ENCODE measurements around the gene CECR2. TPM values are rescaled to one million over a fixed set of nuclear protein-coding genes. Genes with fewer than 3 reads are reported as not detected.

Gene CECR2
- total RNA-seq, 1 donor from 2014 or later: 67.8 TPM

- H3K27ac ChIP-seq: no peak overlapping the region
- H2AFZ ChIP-seq (replicated peaks): no peak overlapping the region
- Mint-ChIP-seq H3K4me1 (peaks cover 10% of the 10 kb centered on the region), H3K4me3 (no peak overlapping the region), H3K36me3 (peaks cover 37% of the 10 kb centered on the region), H3K27me3 (ENCODE audit: insufficient read depth, low read depth) (peaks cover 4% of the 10 kb centered on the region), H3K27ac (no peak overlapping the region), H3K9me3 (peaks cover 12% of the 10 kb centered on the region)
- no peaks in the 10 kb centered on the region for H3K36me3 ChIP-seq
- H3K4me1 ChIP-seq: peaks cover 21% of the 10 kb centered on the region
- peaks cover 93% of the 10 kb centered on the region for H4K20me1 ChIP-seq (ENCODE audit: low read depth)
- H3K9me3 ChIP-seq (ENCODE audit: low read depth): no peaks in the 10 kb centered on the region
- H3F3A ChIP-seq (ENCODE audit: low read depth): peaks cover 31% of the 10 kb centered on the region
- no peak for TF ChIP-seq EZH2phosphoT487 (IDR thresholded peaks at IDR 0.05)
- no peak for TF ChIP-seq CTCF (IDR thresholded peaks at IDR 0.05)
- no peak for TF ChIP-seq EZH2 (IDR thresholded peaks at IDR 0.05)
- no peak overlapping the region for H3K4me2 ChIP-seq
- H3K9ac ChIP-seq: no peak overlapping the region
- H3K27me3 ChIP-seq: no peaks in the 10 kb centered on the region
- peaks cover 100% of the 10 kb centered on the region for H3K79me2 ChIP-seq (ENCODE audit: low read depth)
- no peak for DNase-seq (ENCODE audit: low spot score)
- no peak overlapping the region for H3K4me3 ChIP-seq
Observed at GRCh38 chr22:17407643-17408042, 38.4 kb downstream of the CECR2 start.

GRCh38 chr22:17410576-17410975 lies 41.3 kb downstream of the CECR2 start:
- Mint-ChIP-seq H3K9me3 (peaks cover 16% of the 10 kb centered on the region), H3K27ac (no peak overlapping the region), H3K27me3 (ENCODE audit: insufficient read depth, low read depth) (peaks cover 2% of the 10 kb centered on the region), H3K4me3 (no peak overlapping the region), H3K36me3 (peaks cover 41% of the 10 kb centered on the region), H3K4me1 (peaks cover 12% of the 10 kb centered on the region)
- Histone ChIP-seq H3K4me3 (no peak overlapping the region), H3K9me3 (ENCODE audit: low read depth) (no peaks in the 10 kb centered on the region), H3K4me2 (no peak overlapping the region), H3K27ac (no peak overlapping the region), H3K27me3 (no peaks in the 10 kb centered on the region), H4K20me1 (ENCODE audit: low read depth) (peaks cover 98% of the 10 kb centered on the region), H3K4me1 (peaks cover 37% of the 10 kb centered on the region), H3K36me3 (no peaks in the 10 kb centered on the region), H3K79me2 (ENCODE audit: low read depth) (peaks cover 100% of the 10 kb centered on the region), H2AFZ (replicated peaks) (no peak overlapping the region), H3F3A (ENCODE audit: low read depth) (peaks cover 35% of the 10 kb centered on the region), H3K9ac (no peak overlapping the region)
- DNase-seq (ENCODE audit: low spot score): no peak
- TF ChIP-seq EZH2 (IDR thresholded peaks at IDR 0.05): no peak
- TF ChIP-seq EZH2phosphoT487 (IDR thresholded peaks at IDR 0.05): no peak
- TF ChIP-seq CTCF (IDR thresholded peaks at IDR 0.05): no peak

- no peak overlapping the region for H3K9ac ChIP-seq
- H3K4me1 ChIP-seq: peaks cover 39% of the 10 kb centered on the region
- peaks cover 98% of the 10 kb centered on the region for H4K20me1 ChIP-seq (ENCODE audit: low read depth)
- H3K4me3 ChIP-seq: no peak overlapping the region
- no peaks in the 10 kb centered on the region for H3K27me3 ChIP-seq
- H3K27ac Mint-ChIP-seq: no peak overlapping the region
- no peak overlapping the region for H2AFZ ChIP-seq (replicated peaks)
- TF ChIP-seq EZH2 (IDR thresholded peaks at IDR 0.05) (no peak), EZH2phosphoT487 (IDR thresholded peaks at IDR 0.05) (no peak), CTCF (IDR thresholded peaks at IDR 0.05) (no peak)
- peaks cover 35% of the 10 kb centered on the region for H3F3A ChIP-seq (ENCODE audit: low read depth)
- H3K9me3 Mint-ChIP-seq: peaks cover 16% of the 10 kb centered on the region
- peak overlapping the region; percentile 78 for H3K27ac ChIP-seq
- H3K9me3 ChIP-seq (ENCODE audit: low read depth): no peaks in the 10 kb centered on the region
- no peak overlapping the region for H3K4me3 Mint-ChIP-seq
- peaks cover 12% of the 10 kb centered on the region for H3K4me1 Mint-ChIP-seq
- H3K79me2 ChIP-seq (ENCODE audit: low read depth): peaks cover 100% of the 10 kb centered on the region
- peaks cover 43% of the 10 kb centered on the region for H3K36me3 Mint-ChIP-seq
- H3K36me3 ChIP-seq: no peaks in the 10 kb centered on the region
- H3K4me2 ChIP-seq: peak overlapping the region; percentile 67
- H3K27me3 Mint-ChIP-seq (ENCODE audit: insufficient read depth, low read depth): peaks cover 2% of the 10 kb centered on the region
- DNase-seq (ENCODE audit: low spot score): no peak
Observed at GRCh38 chr22:17411213-17411612, 42.0 kb downstream of the CECR2 start.

All from neural progenitor cell (in vitro differentiated cells).